Mesenchymal stem cell (in vitro differentiated cells and primary cell): ENCODE data around the gene CC2D1B.

Experiments
- DNase-seq: peaks from one replicate; pipeline ENCODE4 v3.0.0-alpha.2; 2013
- H2AFZ ChIP-seq: one replicate; pipeline ENCODE4 v1.6.1; 2013; ENCODE audit warnings: low read depth, mild to moderate bottlenecking, control low read depth, inconsistent platforms, low read length, moderate library complexity
- H2AK5ac ChIP-seq: 2 replicates; pipeline ENCODE4 v1.6.1; 2013; ENCODE audit warnings: low read length, moderate library complexity, mild to moderate bottlenecking, inconsistent platforms; ENCODE audit not compliant: severe bottlenecking
- H2BK120ac ChIP-seq: one replicate; pipeline ENCODE4 v1.6.1; 2013; ENCODE audit warnings: low read depth, mild to moderate bottlenecking, inconsistent platforms, low read length, moderate library complexity
- H2BK12ac ChIP-seq, 2 experiments: one replicate each; pipeline ENCODE4 v1.6.1; 2013; ENCODE audit warnings: inconsistent platforms in 2 of 2, low read length in 2 of 2, mild to moderate bottlenecking in 2 of 2, moderate library complexity in 2 of 2, control low read depth in 1 of 2
- H2BK15ac ChIP-seq: one replicate; pipeline ENCODE4 v1.6.1; 2013; ENCODE audit warnings: mild to moderate bottlenecking, low read depth, inconsistent platforms; ENCODE audit not compliant: poor library complexity, severe bottlenecking
- H2BK5ac ChIP-seq: 2 replicates; pipeline ENCODE4 v1.6.1; 2013; ENCODE audit warnings: low read depth, mild to moderate bottlenecking, low read length, control low read depth, inconsistent platforms; ENCODE audit not compliant: poor library complexity, severe bottlenecking
- H3K14ac ChIP-seq, 2 experiments: one replicate each; pipeline ENCODE4 v1.6.1; 2013; ENCODE audit warnings: inconsistent platforms in 2 of 2, low read length in 2 of 2, control low read depth in 1 of 2, mild to moderate bottlenecking in 1 of 2, moderate library complexity in 1 of 2
- H3K18ac ChIP-seq, 2 experiments: one replicate each; pipeline ENCODE4 v1.6.1; 2013; ENCODE audit warnings: inconsistent platforms in 2 of 2, low read length in 2 of 2, control low read depth in 1 of 2, low read depth in 1 of 2, mild to moderate bottlenecking in 1 of 2
- H3K23ac ChIP-seq, 2 experiments: one replicate each; pipeline ENCODE4 v1.6.1; 2013; ENCODE audit warnings: inconsistent platforms in 2 of 2, low read length in 2 of 2, mild to moderate bottlenecking in 2 of 2, moderate library complexity in 2 of 2, control low read depth in 1 of 2
- H3K27ac ChIP-seq: 2 replicates; pipeline ENCODE4 v1.5.1; 2013; ENCODE audit warnings: mild to moderate bottlenecking, moderate library complexity, low read length, control low read depth, inconsistent platforms; ENCODE audit not compliant: poor library complexity, severe bottlenecking
- H3K27me3 ChIP-seq, 2 experiments: 2 replicates each; pipeline versions ENCODE4 v1.6.1 to v1.7.0; 2013; ENCODE audit warnings: low read length in 2 of 2, mild to moderate bottlenecking in 2 of 2, moderate library complexity in 2 of 2, control low read depth in 1 of 2, inconsistent platforms in 1 of 2; ENCODE audit not compliant: control insufficient read depth in 1 of 2, insufficient read depth in 1 of 2
- H3K36me3 ChIP-seq, 2 experiments: 2 replicates each; pipeline versions ENCODE4 v1.6.1 to v1.7.0; 2013; ENCODE audit warnings: low read length in 2 of 2, control low read depth in 1 of 2, inconsistent platforms in 1 of 2, low read depth in 1 of 2, mild to moderate bottlenecking in 1 of 2; ENCODE audit not compliant: insufficient read depth in 2 of 2, control insufficient read depth in 1 of 2
- H3K4ac ChIP-seq, 2 experiments: one replicate each; pipeline ENCODE4 v1.6.1; 2013; ENCODE audit warnings: inconsistent platforms in 2 of 2, low read length in 2 of 2, mild to moderate bottlenecking in 2 of 2, moderate library complexity in 2 of 2, control low read depth in 1 of 2, low read depth in 1 of 2
- H3K4me1 ChIP-seq: 2 replicates; pipeline ENCODE4 v1.6.1; 2013; ENCODE audit warnings: low read depth, low read length, control low read depth; ENCODE audit not compliant: control insufficient read depth, insufficient read depth
- H3K4me2 ChIP-seq: 2 replicates; pipeline ENCODE4 v1.6.1; 2013; ENCODE audit warnings: low read length, mild to moderate bottlenecking, inconsistent platforms; ENCODE audit not compliant: poor library complexity, severe bottlenecking
- H3K4me3 ChIP-seq, 2 experiments: 2 replicates each; pipeline versions ENCODE4 v1.5.1 to v1.7.0; 2013; ENCODE audit warnings: low read length in 2 of 2, mild to moderate bottlenecking in 2 of 2, control low read depth in 1 of 2, low read depth in 1 of 2; ENCODE audit not compliant: insufficient read depth in 1 of 2
- H3K79me1 ChIP-seq: replicated peaks from 2 replicates; pipeline ENCODE4 v1.6.1; 2013; ENCODE audit warnings: mild to moderate bottlenecking, control low read depth, low read length, inconsistent platforms; ENCODE audit not compliant: poor library complexity, severe bottlenecking
- H3K9ac ChIP-seq: 2 replicates; pipeline ENCODE4 v1.7.0; 2013; ENCODE audit warnings: mild to moderate bottlenecking, low read length, moderate library complexity
- H3K9me3 ChIP-seq: 2 replicates; pipeline ENCODE4 v1.7.0; 2013; ENCODE audit warnings: mild to moderate bottlenecking, low read length; ENCODE audit not compliant: control insufficient read depth
- H4K8ac ChIP-seq: one replicate; pipeline ENCODE4 v1.6.1; 2013; ENCODE audit warnings: inconsistent platforms, mild to moderate bottlenecking, low read length, moderate library complexity
- H4K91ac ChIP-seq: one replicate; pipeline ENCODE4 v1.6.1; 2013; ENCODE audit warnings: mild to moderate bottlenecking, low read length, inconsistent platforms
- WGBS: methylation state at CpG from one replicate; pipeline ENCODE4 v1.1.7; 2013; ENCODE audit warnings: mixed read lengths; 5-methylcytosine and 5-hydroxymethylcytosine counted together

CC2D1B gene

GRCh38 chr1:52305417-52306226 is 60.4 kb downstream of the CC2D1B start:
- Histone ChIP-seq H3K4ac (no peak overlapping the region), H3K79me1 (no peaks in the 10 kb centered on the region), H3K9ac (no peak overlapping the region), H3K4me3 (no peak overlapping the region), H3K9me3 (no peaks in the 10 kb centered on the region), H2BK5ac (no peak overlapping the region), H3K27me3 (no peaks in the 10 kb centered on the region), H3K4me1 (peaks cover 2% of the 10 kb centered on the region), H3K27ac (no peak overlapping the region), H2BK12ac (no peak overlapping the region), H3K23ac (no peak overlapping the region), H2AK5ac (no peak overlapping the region), H2BK15ac (no peak overlapping the region), H4K8ac (no peak overlapping the region), H3K4me2 (no peak overlapping the region), H3K14ac (no peak overlapping the region), H3K36me3 (peaks cover 17 to 39% of the 10 kb centered on the region in 2 experiments), H2AFZ (no peak overlapping the region), H3K18ac (no peak overlapping the region), H4K91ac (no peak overlapping the region), H2BK120ac (no peak overlapping the region)
- no peak for DNase-seq
- WGBS, result 87% methylated on average over 13 of the region's 13 CpGs
